GM13977 (cell line): ENCODE data around the gene ME3.

Experiments used
- DNase-seq: peaks from one replicate; pipeline ENCODE4 v3.0.0; 2012; ENCODE audit warnings: low spot score
- CTCF ChIP-seq: IDR thresholded peaks from 2 replicates; pipeline ENCODE4 v1.5.1; 2012; ENCODE audit warnings: mild to moderate bottlenecking, control low read depth; ENCODE audit not compliant: insufficient read depth; ENCODE audit errors: extremely low read depth, missing control alignments
- in situ Hi-C: fragments of 300-500 bp; cut with MboI; formaldehyde crosslinking; loops from one replicate; pipeline ENCODE4 v1.12.0; 2022; ENCODE audit warnings: low sequenced_read_pairs, low pct_unique_long_range_greater_than_20kb, mixed read lengths, inconsistent platforms; ENCODE audit not compliant: unreplicated experiment

The ME3 gene

DNA sequence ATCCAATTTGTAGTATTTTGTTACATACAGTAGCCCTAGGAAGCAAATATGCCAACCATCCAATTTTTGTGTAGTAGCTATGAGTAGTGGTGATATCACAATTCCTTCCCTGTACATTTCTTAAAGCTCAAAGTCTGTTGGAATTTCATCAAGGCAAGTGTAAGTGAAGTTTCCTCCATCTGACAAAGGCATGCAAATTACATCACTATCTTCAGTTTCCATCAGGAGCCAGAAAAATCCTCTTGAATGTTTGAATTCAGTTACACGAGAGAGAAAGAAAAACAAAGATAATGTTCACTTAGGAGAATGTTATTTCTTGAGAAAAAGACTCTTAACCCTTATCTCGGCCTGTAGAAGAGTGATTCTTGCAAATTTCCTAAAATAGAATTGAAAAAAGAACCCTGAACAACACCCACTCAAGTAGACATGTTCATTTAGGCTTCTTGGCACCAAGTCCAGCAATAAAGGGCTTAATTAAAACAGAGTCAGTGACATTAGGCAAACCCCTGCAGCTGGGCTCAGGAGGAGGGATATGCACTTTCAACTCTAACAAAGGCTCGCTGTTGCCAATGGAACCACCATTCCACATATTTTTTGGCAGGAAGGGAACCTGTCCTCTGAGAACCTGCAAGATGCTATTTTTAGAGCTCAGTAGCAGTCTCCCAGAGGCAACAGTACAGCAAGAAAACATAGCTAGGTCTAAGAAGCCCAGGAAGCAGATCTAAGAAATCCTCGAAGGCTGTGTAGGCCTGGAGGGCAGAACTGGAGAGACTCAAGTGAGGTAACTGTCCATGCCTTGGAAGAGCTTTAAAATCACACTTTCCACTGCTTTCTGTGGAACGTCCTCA, 153.1 kb downstream of the ME3 start:
- no peak for TF ChIP-seq CTCF
- DNase-seq: no peak
- in situ Hi-C loops: no loop called here

GRCh38 chr11:86518211-86518610, 154.2 kb downstream of the ME3 start:
- in situ Hi-C loops: no loop called here
- DNase-seq: no peak

GRCh38 chr11:86517557-86517956, 154.9 kb downstream of the ME3 start:
- in situ Hi-C loops: no loop called here
- no peak for DNase-seq
- no peak for TF ChIP-seq CTCF

More at GRCh38 chr11:86518211-86518610, 154.2 kb downstream of the ME3 start:
- no peak for TF ChIP-seq CTCF

DNA sequence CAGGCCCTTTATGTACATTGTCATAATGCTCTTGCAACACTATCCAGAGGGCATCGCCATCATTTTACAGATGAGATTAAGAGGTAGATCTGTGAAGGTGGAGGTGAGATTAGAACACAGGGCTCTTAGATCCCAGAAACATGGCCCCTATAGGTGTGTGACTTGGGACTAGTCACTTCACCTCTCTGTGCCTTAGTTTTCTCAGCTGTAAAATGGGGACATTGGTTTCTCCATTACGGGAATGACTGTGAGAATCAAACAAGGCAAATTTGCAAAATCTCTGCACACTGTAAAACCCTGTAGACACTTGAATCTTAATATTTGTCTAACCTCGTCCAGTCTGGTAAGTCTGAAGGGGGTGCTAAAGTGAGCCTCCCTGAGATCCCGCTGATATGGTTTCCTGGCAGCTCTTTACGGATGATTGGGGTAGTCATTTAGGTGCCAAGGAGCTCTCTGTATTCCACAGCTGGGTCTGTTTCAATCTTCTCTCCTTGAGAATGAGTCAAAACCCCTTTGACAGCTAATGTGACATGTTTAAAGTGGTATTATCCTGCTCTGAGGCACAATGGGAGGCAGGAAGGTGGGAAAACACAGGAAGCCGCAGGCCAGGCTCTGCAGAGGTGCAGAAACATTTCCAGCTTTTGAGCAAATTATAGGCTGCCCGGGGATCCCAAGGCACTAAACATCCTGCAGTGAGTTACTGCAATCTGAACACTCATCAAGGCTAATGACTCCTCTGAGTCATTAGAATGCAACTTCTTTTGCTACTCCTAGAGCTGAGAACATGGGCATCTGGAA, 156.9 kb downstream of the ME3 start:
- DNase-seq: no peak
- in situ Hi-C loops: no loop called here
- no peak for TF ChIP-seq CTCF

- in situ Hi-C loops: no loop called here
- no peak for TF ChIP-seq CTCF
- DNase-seq: no peak
Observed at GRCh38 chr11:86514453-86514852, 158.0 kb downstream of the ME3 start.

DNA sequence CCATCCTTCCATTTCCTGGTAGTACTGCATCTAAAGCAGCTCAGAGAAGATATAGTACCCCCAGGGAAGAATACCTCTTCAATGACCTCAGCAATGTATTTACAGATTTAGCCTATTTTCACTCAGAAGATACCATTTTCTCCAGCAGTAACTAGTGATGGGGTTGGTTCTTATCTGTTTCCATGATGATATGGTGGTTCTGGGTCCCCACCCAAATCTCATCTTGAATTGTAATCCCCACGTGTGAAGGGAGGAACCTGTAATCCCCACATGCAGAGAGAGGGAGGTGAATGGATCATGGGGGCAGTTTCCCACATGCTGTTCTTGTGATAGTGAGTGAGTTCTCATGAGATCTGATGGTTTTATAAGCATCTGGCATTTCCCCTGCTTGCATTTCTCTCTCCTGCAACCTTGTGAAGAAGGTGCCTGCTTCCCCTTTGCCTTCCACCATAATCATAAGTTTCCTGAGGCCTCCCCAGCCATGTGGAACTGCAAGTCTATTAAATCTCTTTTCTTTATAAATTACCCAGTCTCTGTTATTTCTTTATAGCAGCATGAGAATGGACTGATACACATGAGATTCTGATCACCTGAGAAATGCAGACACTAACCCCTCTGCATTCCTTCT, 158.6 kb downstream of the ME3 start:
- TF ChIP-seq CTCF: no peak
- DNase-seq: no peak
- in situ Hi-C loops: no loop called here
